ENCODE measurements around the gene COL6A2. TPM values are rescaled to one million over a fixed set of nuclear protein-coding genes. Genes with fewer than 3 reads are reported as not detected.

Gene COL6A2
- total RNA-seq, 1 experiment from 2014 or later, result 87.0 TPM

- ATAC-seq (peak; percentile 57), DNase-seq (ENCODE audit: low read depth, low spot score) (no peak)
- BruUV-seq (replicated peaks), result no TSS peak
- Histone ChIP-seq H3K27me3 (ENCODE audit: insufficient read depth, low read length) (no peaks in the 10 kb centered on the region), H3K27ac (ENCODE audit: low read depth, low read length) (peak overlapping the region; percentile 59; the same call in 1 of the 2 replicates), H3K4me2 (ENCODE audit: low read length) (peak overlapping the region; percentile 70), H3K9me2 (ENCODE audit: insufficient read depth) (no peaks in the 10 kb centered on the region), H2AFZ (ENCODE audit: low read depth, low read length, poor library complexity, severe bottlenecking) (no peak overlapping the region), H3K4me1 (ENCODE audit: control insufficient read depth in 1 of 2, insufficient read depth in 2 of 2, low read length in 2 of 2) (peaks cover 6 to 13% of the 10 kb centered on the region in 2 experiments; a peak in 3 of 4 replicates), H3K79me2 (ENCODE audit: insufficient read depth, low read length) (peaks cover 5% of the 10 kb centered on the region; the same call in 1 of the 2 replicates), H3K4me3 (replicated peaks in 1 of 2; ENCODE audit: low read depth in 1 of 2, low read length in 2 of 2) (peak overlapping the region; percentile 39 to 59), H3K36me3 (ENCODE audit: control insufficient read depth in 1 of 2, insufficient read depth in 2 of 2, low read length in 2 of 2) (no peaks in the 10 kb centered on the region), H4K20me1 (ENCODE audit: insufficient read depth) (no peaks in the 10 kb centered on the region), H3K9me3 (ENCODE audit: control insufficient read depth in 1 of 2, insufficient read depth in 1 of 2, low read depth in 1 of 2, low read length in 2 of 2) (peaks cover 0 to 4% of the 10 kb centered on the region in 2 experiments; a peak in 2 of 4 replicates), H3K9ac (ENCODE audit: low read length) (peak overlapping the region; percentile 65)
- intact Hi-C loops (cut with micrococcal nuclease), result loop anchor here (2.0 kb wide), 1 partner anchor 50 kb away; no protein-coding TSS in a partner anchor
- CTCF ChIA-PET, result no interaction called here
- TF ChIP-seq ZFX (IDR thresholded peaks at IDR 0.05) (peak; percentile 15), SP1 (IDR thresholded peaks at IDR 0.05; ENCODE audit: low read depth) (no peak)
- POLR2A ChIA-PET, result no interaction called here
- RAD21 ChIA-PET (ENCODE audit: low non-redundant PET in 1 of 2, low total read pairs in 2 of 2, uncharacterized antibody in 2 of 2, unreplicated experiment in 2 of 2), result no interaction called here
Observed at GRCh38 chr21:46098303-46099141, 610 bp downstream of the COL6A2 start.

DNA sequence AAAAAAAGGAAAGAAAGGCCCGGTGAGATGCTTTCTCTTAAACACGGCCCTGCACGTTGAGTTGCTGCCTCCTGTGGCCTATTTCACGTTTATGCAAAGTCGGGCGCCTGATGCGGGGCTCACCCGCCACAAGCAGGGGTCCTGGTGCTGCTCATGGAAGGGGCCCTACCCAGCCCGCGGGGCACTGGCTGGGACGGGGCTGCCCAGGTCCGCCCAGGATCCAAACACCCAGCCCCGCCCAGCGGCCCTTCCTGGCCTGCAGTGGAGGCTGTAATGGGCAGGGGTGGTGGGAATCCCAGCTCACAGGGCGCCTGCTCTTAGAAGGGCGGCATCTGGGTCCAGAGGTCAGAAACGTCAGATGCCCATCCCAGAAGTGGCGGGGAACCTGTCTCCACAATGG is 1.6 kb downstream of the COL6A2 start:
- Histone ChIP-seq H3K9ac (ENCODE audit: low read length) (no peak overlapping the region), H4K20me1 (ENCODE audit: insufficient read depth) (no peaks in the 10 kb centered on the region), H3K27me3 (ENCODE audit: insufficient read depth, low read length) (no peaks in the 10 kb centered on the region), H3K27ac (ENCODE audit: low read depth, low read length) (no peak overlapping the region), H3K4me3 (replicated peaks in 1 of 2; ENCODE audit: low read depth in 1 of 2, low read length in 2 of 2) (no peak overlapping the region), H3K79me2 (ENCODE audit: insufficient read depth, low read length) (peaks cover 5% of the 10 kb centered on the region; the same call in 1 of the 2 replicates), H3K4me2 (ENCODE audit: low read length) (no peak overlapping the region), H3K9me2 (ENCODE audit: insufficient read depth) (no peaks in the 10 kb centered on the region), H2AFZ (ENCODE audit: low read depth, low read length, poor library complexity, severe bottlenecking) (no peak overlapping the region), H3K4me1 (ENCODE audit: control insufficient read depth in 1 of 2, insufficient read depth in 2 of 2, low read length in 2 of 2) (peaks cover 6 to 13% of the 10 kb centered on the region in 2 experiments; a peak in 3 of 4 replicates), H3K9me3 (ENCODE audit: control insufficient read depth in 1 of 2, insufficient read depth in 1 of 2, low read depth in 1 of 2, low read length in 2 of 2) (peaks cover 0 to 4% of the 10 kb centered on the region in 2 experiments; a peak in 2 of 4 replicates), H3K36me3 (ENCODE audit: control insufficient read depth in 1 of 2, insufficient read depth in 2 of 2, low read length in 2 of 2) (no peaks in the 10 kb centered on the region)
- TSS peak; percentile 48 for BruUV-seq (replicated peaks)
- CTCF ChIA-PET, result no interaction called here
- POLR2A ChIA-PET, result no interaction called here
- DNase-seq (ENCODE audit: low read depth, low spot score) (no peak), ATAC-seq (no peak)
- RAD21 ChIA-PET (ENCODE audit: low non-redundant PET in 1 of 2, low total read pairs in 2 of 2, uncharacterized antibody in 2 of 2, unreplicated experiment in 2 of 2), result no interaction called here
- intact Hi-C loops (cut with micrococcal nuclease), result loop anchor here (2.0 kb wide), 1 partner anchor 49 kb away; no protein-coding TSS in a partner anchor
- TF ChIP-seq POLR2AphosphoS5 (IDR thresholded peaks at IDR 0.05; ENCODE audit: low read depth, low read length) (no peak), FOSL1 (IDR thresholded peaks at IDR 0.05; ENCODE audit: low read depth) (no peak), SIN3A (IDR thresholded peaks at IDR 0.05; ENCODE audit: low read depth) (no peak), SP1 (IDR thresholded peaks at IDR 0.05; ENCODE audit: low read depth) (no peak), EZH2 (IDR thresholded peaks at IDR 0.05) (no peak), ZBTB33 (IDR thresholded peaks at IDR 0.05; ENCODE audit: extremely low read depth, insufficient replicate concordance, low read length) (no peak), POLR2A (IDR thresholded peaks at IDR 0.05; ENCODE audit: borderline replicate concordance, extremely low read depth, insufficient read depth, insufficient read length) (no peak), EGR1 (IDR thresholded peaks at IDR 0.05; ENCODE audit: low read depth) (no peak)
- TF ChIP-seq, protein P1, sequence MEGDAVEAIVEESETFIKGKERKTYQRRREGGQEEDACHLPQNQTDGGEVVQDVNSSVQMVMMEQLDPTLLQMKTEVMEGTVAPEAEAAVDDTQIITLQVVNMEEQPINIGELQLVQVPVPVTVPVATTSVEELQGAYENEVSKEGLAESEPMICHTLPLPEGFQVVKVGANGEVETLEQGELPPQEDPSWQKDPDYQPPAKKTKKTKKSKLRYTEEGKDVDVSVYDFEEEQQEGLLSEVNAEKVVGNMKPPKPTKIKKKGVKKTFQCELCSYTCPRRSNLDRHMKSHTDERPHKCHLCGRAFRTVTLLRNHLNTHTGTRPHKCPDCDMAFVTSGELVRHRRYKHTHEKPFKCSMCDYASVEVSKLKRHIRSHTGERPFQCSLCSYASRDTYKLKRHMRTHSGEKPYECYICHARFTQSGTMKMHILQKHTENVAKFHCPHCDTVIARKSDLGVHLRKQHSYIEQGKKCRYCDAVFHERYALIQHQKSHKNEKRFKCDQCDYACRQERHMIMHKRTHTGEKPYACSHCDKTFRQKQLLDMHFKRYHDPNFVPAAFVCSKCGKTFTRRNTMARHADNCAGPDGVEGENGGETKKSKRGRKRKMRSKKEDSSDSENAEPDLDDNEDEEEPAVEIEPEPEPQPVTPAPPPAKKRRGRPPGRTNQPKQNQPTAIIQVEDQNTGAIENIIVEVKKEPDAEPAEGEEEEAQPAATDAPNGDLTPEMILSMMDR (IDR thresholded peaks at IDR 0.05 in 2 of 3, conservative IDR thresholded peaks at IDR 0.05 in 1 of 3; ENCODE audit: borderline replicate concordance in 1 of 3, insufficient read depth in 1 of 3, low read depth in 2 of 3, low read length in 2 of 3), result no peak

All from HCT116 (cell line).